Stimulated activated CD8-positive, alpha-beta memory T cell treated with anti-CD3 and anti-CD28 coated beads, Interleukin-12 subunit alpha, Interleukin-12 subunit beta, amount 100 ng/mL, for 4 hours (primary cell): ENCODE measurements around the gene UFSP1.
"Not testable (repeated sequence)": the region's sequence is repeated elsewhere in the genome, so short reads cannot be mapped to it uniquely, and the experiment has no call there.

ENCODE experiments used
- DNase-seq: peaks from one replicate; pipeline ENCODE4 v3.0.0-alpha.2; 2020; ENCODE audit warnings: low read depth

UFSP1 gene

GRCh38 chr7:100888988-100889750 is at the start of gene UFSP1:
Gene UFSP1, minus strand, starts transcription at chr7:100889715. Its CDS starts 444 bp downstream, at chr7:100889271.
- no peak for DNase-seq

GRCh38 chr7:100936167-100936566 is 46.7 kb upstream of the UFSP1 start:
- DNase-seq: not testable (repeated sequence)

- not testable (repeated sequence) for DNase-seq
Measured at GRCh38 chr7:100935381-100935780, 45.9 kb upstream of the UFSP1 start.

- DNase-seq: no peak
Measured at GRCh38 chr7:100933734-100934133, 44.2 kb upstream of the UFSP1 start.

GRCh38 chr7:100929808-100930174 is 40.3 kb upstream of the UFSP1 start:
- no peak for DNase-seq

- not testable (repeated sequence) for DNase-seq
Measured at GRCh38 chr7:100923616-100924015, 34.1 kb upstream of the UFSP1 start.

- DNase-seq: no peak
Measured at GRCh38 chr7:100921039-100921438, 31.5 kb upstream of the UFSP1 start.

GRCh38 chr7:100919779-100920437 is 30.4 kb upstream of the UFSP1 start:
- not testable (repeated sequence) for DNase-seq

- not testable (repeated sequence) for DNase-seq
Measured at GRCh38 chr7:100919335-100919734, 29.8 kb upstream of the UFSP1 start.

- DNase-seq: no peak
Measured at GRCh38 chr7:100914879-100915447, 25.4 kb upstream of the UFSP1 start.

GRCh38 chr7:100914208-100914878 is 24.8 kb upstream of the UFSP1 start:
- DNase-seq: no peak

- no peak for DNase-seq
Measured at GRCh38 chr7:100911484-100911883, 22.0 kb upstream of the UFSP1 start.

GRCh38 chr7:100910443-100910842 is 20.9 kb upstream of the UFSP1 start:
- DNase-seq: not testable (repeated sequence)

GRCh38 chr7:100908512-100908911 is 19.0 kb upstream of the UFSP1 start:
- no peak for DNase-seq

GRCh38 chr7:100902638-100903037 is 13.1 kb upstream of the UFSP1 start:
- no peak for DNase-seq

GRCh38 chr7:100901921-100902332 is 12.4 kb upstream of the UFSP1 start:
- DNase-seq: no peak

- no peak for DNase-seq
Measured at GRCh38 chr7:100900978-100901377, 11.5 kb upstream of the UFSP1 start.

GRCh38 chr7:100899432-100899831 is 9.9 kb upstream of the UFSP1 start:
- DNase-seq: no peak

GRCh38 chr7:100897772-100898454 is 8.4 kb upstream of the UFSP1 start:
- DNase-seq: no peak

GRCh38 chr7:100896732-100897608 is 7.5 kb upstream of the UFSP1 start:
- DNase-seq: no peak
